Myocyte (in vitro differentiated cells): Measurements from ENCODE around the gene COL24A1. TPM values are rescaled to one million over a fixed set of nuclear protein-coding genes. Genes with fewer than 3 reads are reported as not detected.
"Not testable (repeated sequence)": the region's sequence is repeated elsewhere in the genome, so short reads cannot be mapped to it uniquely, and the experiment has no call there.

Experiments
- DNase-seq: peaks from one replicate; pipeline ENCODE4 v3.0.0-alpha.2; 2012; ENCODE audit warnings: low read depth
- total RNA-seq: library from RNA; depleted of rRNA; stranded (reverse); fragments of >200 nt; gene quantifications from 2 replicates; pipeline ENCODE4 v1.2.3, GENCODE V29; 2014

The COL24A1 gene
- total RNA-seq, 1 donor from 2014 or later: 1.3 TPM

DNA sequence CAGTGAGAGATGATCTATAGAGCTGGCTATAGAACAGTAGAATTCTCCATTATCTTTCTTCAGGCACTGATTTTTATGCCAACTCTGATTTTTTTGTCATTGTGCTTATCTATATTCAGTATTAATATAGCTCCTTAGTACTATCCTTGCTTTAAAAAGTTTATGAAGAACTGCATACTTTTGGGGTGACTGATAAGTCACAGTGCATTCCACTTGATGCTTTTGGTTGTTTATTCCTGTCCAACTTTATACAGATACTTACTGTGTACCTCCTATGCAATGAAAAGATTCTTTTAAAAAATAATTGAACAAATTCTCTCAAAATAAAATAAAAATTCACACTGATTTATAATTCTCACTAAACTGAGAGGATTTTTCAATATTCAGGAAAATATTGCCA, 71.6 kb downstream of the COL24A1 start:
- no peak for DNase-seq

GRCh38 chr1:86082183-86082582, 74.4 kb downstream of the COL24A1 start:
- no peak for DNase-seq

GRCh38 chr1:86072474-86072873, 84.1 kb downstream of the COL24A1 start:
- not testable (repeated sequence) for DNase-seq

DNA sequence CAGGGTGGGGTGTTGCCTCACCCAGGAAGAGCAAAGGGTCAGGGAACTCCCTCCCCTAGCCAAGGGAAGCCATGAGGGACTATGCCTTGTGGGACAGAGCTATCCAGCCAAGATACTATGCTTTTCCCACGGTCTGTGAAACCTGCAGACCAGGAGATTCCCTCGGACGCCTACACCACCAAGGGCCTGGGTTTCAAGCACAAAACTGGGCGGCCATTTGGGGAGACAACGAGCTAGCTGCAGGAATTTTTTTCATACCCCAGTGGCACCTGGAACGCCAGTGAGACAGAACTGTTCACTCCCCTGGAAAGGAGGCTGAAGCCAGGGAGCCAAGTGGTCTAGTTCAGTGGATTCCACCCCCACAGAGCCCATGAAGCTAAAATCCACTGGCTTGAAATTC, 84.7 kb downstream of the COL24A1 start:
- not testable (repeated sequence) for DNase-seq

GRCh38 chr1:86069757-86070145, 86.8 kb downstream of the COL24A1 start:
- DNase-seq: peak; percentile 43

DNA sequence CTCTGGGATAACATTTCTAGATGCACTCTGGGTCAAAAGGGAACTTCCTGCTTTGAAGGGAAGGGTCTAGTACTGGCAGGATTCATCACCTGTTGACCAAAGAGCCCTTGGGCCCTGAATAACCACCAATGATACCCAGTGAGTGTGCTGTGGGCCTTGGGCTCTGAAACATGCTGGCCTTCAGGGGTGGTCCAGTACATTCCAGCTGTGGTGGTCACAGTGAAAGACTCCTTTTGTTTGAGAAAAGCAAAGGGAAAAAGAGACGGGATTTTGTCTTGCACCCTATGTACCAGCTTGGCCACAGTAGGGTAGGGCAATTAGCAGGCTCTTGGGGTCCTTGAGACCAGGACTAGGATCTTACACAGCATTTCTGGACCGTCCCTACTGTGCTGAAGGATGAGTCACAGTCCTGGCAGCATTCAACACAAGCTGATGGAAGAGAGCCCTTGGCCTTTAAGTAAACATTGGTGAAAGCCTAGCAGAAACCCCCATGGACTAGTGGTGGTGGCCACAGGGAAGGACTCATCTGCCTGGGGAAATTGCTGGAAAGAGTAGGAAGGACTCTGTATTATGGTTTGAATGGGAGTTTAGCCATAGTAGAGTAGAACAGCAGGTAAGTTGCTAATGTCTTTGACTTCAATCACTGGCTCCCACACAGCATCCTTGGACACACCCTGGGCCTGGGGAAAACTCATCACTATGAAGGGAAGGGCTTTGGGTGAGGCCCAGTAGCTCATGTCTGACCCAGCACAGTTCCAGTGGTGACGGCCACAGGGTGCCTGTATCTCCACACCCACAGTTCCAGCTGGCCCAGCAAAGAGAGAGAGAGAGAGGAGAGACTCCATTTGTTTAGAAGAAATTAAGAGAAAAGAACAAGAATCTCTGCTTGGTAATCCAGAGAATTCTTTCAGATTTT, 87.5 kb downstream of the COL24A1 start:
- peak; percentile 29 for DNase-seq

- DNase-seq: peak; percentile 94
These were observed 88.3 kb downstream of the COL24A1 start for GRCh38 chr1:86068271-86068721.

DNA sequence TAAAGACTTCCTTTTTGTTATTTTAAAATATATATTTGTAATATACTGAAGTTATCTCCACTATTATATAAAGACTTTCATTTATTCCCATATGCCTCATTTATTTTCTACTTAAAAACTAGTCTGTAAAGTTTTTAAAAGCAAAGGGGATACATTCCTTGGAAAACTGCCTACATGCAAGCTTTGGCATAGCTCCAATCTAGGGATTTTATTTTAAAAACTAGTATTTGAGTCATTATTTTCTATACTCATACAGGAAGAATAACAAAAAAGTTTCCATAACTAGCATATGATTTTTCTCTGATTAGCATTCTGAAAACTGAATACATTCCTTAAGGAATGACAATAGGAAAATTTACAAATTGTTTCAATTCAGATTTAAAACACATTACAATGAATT, 88.9 kb downstream of the COL24A1 start:
- no peak for DNase-seq

DNA sequence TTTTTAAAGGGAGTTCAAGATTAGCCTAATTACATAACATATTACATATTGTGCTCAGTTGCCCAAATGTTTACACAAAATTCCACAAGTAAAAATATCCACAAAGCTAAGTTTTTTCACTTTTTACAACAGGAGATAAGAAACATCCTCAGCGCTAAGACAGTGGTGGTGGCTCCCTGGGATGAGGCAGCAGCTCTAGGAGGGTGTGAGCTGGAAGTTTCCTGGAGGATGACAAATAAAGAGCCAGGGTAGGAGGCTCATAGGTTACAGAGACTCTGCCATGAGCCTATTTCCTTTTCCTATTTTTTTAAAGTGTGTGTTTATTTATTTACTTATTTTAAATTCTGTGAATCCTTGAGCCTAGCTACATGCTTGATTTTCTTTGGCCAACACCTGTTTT, 91.7 kb downstream of the COL24A1 start:
- DNase-seq: no peak

DNA sequence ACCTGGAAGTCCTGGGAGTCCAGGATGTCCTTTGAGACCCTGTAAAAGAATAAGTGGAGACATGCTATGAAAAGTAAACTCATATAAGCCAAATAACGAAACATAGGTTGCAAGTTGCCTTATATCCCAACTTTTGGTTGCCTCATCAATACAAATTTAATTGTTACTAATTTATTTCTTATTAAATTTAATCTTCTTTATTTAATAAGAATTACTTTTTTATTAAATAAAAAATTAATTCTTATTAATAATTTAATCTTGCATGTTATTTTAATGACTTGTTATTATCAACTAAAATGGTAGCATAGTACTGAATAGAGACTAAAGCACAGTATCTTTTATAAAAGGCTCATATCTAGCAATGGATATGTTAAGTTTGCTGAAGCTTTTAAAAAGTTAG, 92.9 kb downstream of the COL24A1 start:
- no peak for DNase-seq

DNA sequence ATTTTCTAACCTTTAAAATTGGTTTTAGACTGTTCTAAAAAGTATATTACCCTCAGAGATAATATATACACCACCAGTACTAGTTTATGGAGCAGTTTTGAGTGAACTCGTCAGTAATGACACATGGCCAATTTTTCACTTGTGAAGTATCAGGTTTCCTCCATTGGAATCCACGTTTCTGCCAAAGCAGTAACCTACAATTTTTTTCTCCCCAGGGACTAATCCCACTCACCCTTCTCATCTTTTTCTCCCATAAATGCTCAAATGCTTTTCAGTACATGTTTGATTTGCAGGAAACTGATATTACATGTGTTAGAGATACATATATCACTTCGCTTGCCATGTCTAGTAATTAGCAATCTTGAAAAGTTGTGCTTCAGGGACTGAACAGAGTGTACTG, 94.1 kb downstream of the COL24A1 start:
- peak; percentile 13 for DNase-seq

- no peak for DNase-seq
These were observed 95.0 kb downstream of the COL24A1 start for GRCh38 chr1:86061551-86061990.

DNA sequence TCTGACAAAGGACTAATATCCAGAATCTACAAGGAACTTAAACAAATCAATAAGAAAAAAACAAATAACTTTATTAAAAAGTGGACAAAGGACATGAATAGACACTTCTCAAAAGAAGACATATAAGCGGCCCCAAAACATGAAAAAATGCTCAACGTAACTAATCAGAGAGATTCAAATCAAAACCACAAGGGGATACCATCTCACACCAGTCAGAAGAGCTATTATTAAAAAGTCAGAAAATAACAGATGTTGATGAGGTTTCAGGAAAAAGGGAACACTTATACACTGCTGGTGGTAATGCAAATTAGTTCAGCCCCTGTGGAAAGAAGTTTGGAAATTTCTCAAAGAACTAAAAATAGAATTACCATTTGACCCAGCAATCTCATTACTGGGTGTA, 102.2 kb downstream of the COL24A1 start:
- no peak for DNase-seq

GRCh38 chr1:86052948-86053698, 103.4 kb downstream of the COL24A1 start:
- no peak for DNase-seq

DNA sequence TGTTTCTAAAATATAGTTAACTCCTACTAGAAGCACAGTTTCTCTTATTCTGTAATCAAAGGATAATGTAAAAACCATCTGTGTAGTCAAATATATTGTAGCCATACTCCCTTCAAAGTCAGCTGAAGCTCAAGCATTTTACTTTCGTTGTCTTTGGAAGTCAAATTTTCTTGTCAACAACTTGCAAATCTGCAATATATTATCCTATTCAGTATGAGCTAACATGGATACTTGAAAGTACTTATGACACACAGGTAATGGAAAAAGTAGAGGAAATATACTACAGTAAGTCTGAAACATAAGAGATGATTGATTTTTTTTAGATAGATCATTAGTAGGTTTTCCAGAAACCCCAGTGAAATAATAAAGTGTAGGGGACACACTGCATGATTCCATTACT, 121.5 kb downstream of the COL24A1 start:
- DNase-seq: no peak

DNA sequence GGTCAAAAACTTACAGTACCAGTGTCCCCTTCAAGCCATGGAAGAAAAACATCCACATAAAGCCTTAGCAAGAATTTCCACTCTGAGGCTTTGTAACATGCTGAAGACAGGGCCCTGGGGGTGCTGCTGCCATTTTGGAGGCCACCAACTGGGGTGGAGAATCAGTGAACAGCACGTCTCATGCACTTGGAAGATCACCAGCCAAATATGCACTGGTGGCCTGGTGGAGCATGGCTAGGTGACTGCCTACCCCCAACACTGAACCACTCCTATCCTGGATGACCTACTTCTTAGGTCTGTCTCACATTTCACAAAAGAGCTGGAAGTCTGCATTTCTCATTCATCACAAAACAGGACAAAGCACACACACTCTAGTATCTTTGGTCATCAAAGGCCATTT, 126.4 kb downstream of the COL24A1 start:
- no peak for DNase-seq

DNA sequence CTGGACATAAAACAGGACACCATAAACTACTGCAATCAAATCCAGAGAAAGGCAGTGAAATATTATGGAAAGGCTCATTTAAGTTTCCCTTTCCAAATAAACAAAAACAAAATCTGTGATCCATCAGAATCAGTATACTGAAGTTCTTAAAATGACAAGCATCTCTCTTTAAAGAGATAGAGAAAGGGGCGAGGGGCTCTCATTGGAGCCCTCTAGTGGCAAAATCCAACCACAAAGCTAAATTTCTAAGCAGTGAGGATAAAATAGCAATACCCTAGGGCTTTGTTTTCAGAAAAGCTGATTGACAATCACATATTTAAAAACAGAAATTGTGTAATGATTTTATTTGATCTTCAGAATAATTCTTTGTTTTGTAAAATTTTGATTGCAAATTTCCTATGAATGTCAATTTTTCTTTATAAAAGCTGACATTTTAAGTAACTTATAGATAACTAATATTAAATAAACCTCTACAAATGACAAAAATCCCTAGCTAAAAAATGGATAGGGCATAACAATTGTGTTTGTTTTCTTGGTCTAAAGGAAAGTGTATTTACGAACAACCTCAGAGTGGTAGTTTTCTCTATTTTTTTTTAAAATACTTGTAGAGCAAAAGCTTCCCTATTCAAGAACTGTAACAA, 138.2 kb downstream of the COL24A1 start:
- peak; percentile 57 for DNase-seq

DNA sequence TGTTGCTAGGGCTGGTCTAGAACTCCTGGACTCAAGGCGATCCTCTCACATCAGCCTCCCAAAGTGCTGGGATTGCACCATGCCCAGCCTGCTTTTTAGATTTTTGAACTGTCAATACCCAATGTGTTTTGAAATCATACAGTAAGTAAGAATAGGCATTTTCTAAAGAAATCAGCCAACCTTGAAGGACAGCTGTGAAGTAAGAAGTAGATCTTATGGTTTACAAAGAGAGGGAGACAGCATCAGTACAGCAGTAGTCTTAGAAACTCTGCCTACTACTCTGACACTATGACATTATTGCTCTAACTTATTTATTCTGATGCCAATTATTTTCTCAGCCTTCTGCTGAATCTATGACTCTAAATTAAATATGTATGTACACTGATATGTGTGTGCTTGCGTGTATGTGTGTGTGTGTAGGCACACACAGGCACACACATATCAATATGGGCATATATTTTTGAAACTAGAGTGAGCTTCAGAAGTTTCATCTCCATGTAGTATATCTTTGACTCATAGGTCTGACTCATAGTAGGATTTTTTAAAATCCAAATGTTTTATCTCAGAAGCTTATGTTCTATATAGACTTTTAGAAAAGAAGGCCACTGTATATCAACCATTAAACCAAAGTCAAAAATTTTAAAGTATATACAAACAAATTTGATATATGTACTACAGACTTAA, 140.4 kb downstream of the COL24A1 start:
- no peak for DNase-seq

DNA sequence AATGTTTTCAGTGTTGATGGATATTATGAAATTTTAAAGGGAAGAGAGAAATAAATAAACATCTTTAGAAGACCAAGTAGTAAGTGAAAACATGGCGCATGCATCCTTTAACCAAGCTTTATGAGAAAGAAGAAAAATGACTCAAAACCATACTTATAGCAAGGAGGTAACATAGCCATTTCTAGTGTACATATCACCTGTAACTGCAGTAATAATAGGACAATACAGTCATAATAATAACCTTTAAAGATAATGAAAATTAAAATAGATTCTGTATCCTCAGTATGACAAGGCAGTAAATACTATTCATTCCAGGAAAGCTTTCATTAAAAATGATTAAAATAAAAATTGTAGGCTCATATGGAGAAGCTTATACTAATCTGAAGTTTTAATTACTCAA, 141.2 kb downstream of the COL24A1 start:
- DNase-seq: no peak

- DNase-seq: no peak
These were observed 156.0 kb downstream of the COL24A1 start for GRCh38 chr1:86000601-86001000.
